Muscle layer of duodenum (tissue), 2 donors: ENCODE results near the gene KLKB1.
A peak's percentile ranks its signal among the peaks of the same experiment; 100 is the strongest.

Experiments
- H3K27ac ChIP-seq: one replicate; pipeline ENCODE4 v1.7.0; 2013; ENCODE audit warnings: mild to moderate bottlenecking, low read length
- H3K27me3 ChIP-seq: one replicate; pipeline ENCODE4 v1.7.0; 2013; ENCODE audit warnings: low read depth, mild to moderate bottlenecking, control low read depth, low read length
- H3K36me3 ChIP-seq, 2 donors: one replicate each; pipeline ENCODE4 v1.7.0; 2013; ENCODE audit warnings: low read length in 2 of 2, control low read depth in 1 of 2, mild to moderate bottlenecking in 1 of 2; ENCODE audit not compliant: insufficient read depth in 2 of 2, control insufficient read depth in 1 of 2
- H3K4me1 ChIP-seq, 2 donors: one replicate each; pipeline ENCODE4 v1.7.0; 2013; ENCODE audit warnings: low read length in 2 of 2, mild to moderate bottlenecking in 2 of 2, control low read depth in 1 of 2, moderate library complexity in 1 of 2; ENCODE audit not compliant: insufficient read depth in 2 of 2, control insufficient read depth in 1 of 2
- H3K4me3 ChIP-seq, 2 donors: one replicate each; pipeline ENCODE4 v1.7.0; 2013; ENCODE audit warnings: low read length in 2 of 2, low read depth in 1 of 2, mild to moderate bottlenecking in 1 of 2
- H3K9me3 ChIP-seq, 2 donors: one replicate each; pipeline ENCODE4 v1.7.0; 2013; ENCODE audit warnings: low read length in 2 of 2, control low read depth in 1 of 2, mild to moderate bottlenecking in 1 of 2; ENCODE audit not compliant: control insufficient read depth in 1 of 2
- donor health status: healthy.

Gene KLKB1

DNA sequence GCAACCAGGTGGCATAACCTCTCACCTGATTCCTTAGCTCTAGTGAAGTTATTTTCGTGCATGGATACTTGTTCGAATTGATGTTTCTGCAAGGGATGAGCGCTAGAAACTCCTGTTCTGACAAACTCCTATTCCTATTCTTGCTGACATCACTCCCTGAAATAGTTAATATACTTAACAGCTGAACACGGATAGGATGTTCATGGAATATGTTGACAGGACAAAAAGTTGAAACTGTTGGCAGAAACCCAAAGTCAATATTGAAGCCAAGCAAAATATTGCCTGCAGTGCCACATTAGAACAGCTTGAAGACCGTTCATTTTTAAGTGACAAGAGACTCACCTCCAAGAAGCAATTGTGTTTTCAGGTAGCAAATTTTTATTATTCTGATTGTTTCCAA lies at the start of gene KLKB1:
Gene KLKB1, plus strand, starts transcription at position 287 of the 400 bp plus-strand sequence. CDS start 689 bp downstream, outside the sequence.
- peak within 1 kb of the TSS; percentile 31 to 49 for H3K4me3 ChIP-seq
- no peaks in the 10 kb centered on the region for H3K36me3 ChIP-seq
- H3K27me3 ChIP-seq: no peaks in the 10 kb centered on the region
- peaks cover 0 to 6% of the 10 kb centered on the region in 2 donors for H3K9me3 ChIP-seq
- H3K27ac ChIP-seq: no peak within 1 kb of the TSS
- no peaks in the 10 kb centered on the region for H3K4me1 ChIP-seq

DNA sequence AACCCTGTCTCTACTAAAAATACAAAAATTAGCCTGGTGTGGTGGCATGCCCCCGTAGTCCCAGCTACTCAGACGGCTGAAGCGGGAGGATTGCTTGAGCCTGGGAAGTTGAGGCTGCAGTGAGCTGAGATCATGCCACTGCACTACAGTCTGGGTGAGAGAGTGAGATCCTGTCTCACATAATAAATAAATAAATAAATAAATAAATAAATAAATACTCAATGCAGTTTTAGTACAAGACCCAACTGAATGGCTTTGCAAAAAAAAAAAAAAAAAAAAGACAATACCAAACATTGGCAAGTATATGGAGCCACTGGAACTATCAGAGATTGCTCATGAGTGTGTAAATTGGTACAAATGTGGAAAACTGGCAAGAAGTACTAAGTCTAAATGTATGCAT lies 39.2 kb upstream of the KLKB1 start:
- Histone ChIP-seq H3K36me3 (no peaks in the 10 kb centered on the region), H3K27me3 (no peaks in the 10 kb centered on the region), H3K27ac (no peak overlapping the region), H3K9me3 (no peaks in the 10 kb centered on the region), H3K4me3 (no peak overlapping the region), H3K4me1 (peaks cover 7 to 16% of the 10 kb centered on the region in 2 donors)

DNA sequence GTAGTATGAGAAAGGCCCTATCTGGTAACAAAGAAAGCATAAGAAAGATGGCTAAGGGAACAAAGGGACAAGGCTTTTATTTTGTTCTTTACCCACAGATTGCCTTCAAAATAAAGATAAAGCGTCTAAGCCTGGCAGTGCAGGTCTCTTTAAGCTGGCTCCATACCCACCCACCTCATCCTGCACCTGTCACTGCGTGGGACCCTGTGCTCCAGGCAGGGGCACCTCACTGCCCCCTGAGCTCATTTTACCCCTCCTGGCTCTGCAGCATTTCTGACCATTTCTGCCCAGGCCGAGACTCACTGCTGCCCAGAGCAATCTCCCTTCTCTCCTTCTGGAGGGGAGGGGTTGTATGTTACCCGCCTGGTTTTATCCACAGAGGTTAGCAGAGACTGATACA lies 37.7 kb upstream of the KLKB1 start:
- Histone ChIP-seq H3K9me3 (no peaks in the 10 kb centered on the region), H3K4me3 (peak overlapping the region; percentile 91 to 94), H3K27me3 (no peaks in the 10 kb centered on the region), H3K36me3 (peaks cover 0 to 9% of the 10 kb centered on the region in 2 donors), H3K4me1 (peaks cover 7 to 29% of the 10 kb centered on the region in 2 donors), H3K27ac (peak overlapping the region; percentile 94)

DNA sequence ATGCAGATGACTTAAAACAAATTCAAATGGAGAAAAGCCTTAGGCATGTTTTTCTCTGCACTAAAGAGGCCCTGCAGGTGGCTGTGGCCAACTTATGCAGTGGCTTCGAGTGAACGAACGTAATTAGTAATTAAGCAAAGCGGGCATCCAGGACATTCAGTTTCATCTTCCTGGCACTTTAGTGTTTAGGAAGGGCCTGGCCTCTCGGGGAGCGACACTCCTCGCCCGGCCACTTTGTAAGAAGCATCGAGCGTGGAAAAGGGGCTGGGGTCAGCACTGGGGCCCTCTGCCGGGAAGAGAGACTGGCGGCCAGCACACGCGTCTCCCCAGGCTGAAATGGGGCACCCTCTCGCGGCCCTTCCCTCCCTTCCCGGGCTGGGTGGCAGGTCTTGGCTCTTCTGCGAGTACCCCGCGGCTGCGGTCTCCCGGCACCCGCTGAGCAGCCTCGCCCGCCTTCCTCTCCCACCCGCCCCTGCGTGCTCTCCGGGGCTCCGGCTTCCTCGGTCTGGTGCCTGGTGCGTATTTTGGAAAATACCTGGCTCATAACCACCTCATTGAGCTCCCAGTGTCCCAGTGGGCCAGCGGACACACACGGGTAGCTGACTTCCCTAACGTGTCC lies 36.6 kb upstream of the KLKB1 start:
- Histone ChIP-seq H3K4me3 (peak overlapping the region; percentile 91 to 94), H3K9me3 (no peaks in the 10 kb centered on the region), H3K36me3 (peaks cover 0 to 14% of the 10 kb centered on the region in 2 donors), H3K27me3 (no peaks in the 10 kb centered on the region), H3K4me1 (peaks cover 7 to 29% of the 10 kb centered on the region in 2 donors), H3K27ac (peak overlapping the region; percentile 94)

DNA sequence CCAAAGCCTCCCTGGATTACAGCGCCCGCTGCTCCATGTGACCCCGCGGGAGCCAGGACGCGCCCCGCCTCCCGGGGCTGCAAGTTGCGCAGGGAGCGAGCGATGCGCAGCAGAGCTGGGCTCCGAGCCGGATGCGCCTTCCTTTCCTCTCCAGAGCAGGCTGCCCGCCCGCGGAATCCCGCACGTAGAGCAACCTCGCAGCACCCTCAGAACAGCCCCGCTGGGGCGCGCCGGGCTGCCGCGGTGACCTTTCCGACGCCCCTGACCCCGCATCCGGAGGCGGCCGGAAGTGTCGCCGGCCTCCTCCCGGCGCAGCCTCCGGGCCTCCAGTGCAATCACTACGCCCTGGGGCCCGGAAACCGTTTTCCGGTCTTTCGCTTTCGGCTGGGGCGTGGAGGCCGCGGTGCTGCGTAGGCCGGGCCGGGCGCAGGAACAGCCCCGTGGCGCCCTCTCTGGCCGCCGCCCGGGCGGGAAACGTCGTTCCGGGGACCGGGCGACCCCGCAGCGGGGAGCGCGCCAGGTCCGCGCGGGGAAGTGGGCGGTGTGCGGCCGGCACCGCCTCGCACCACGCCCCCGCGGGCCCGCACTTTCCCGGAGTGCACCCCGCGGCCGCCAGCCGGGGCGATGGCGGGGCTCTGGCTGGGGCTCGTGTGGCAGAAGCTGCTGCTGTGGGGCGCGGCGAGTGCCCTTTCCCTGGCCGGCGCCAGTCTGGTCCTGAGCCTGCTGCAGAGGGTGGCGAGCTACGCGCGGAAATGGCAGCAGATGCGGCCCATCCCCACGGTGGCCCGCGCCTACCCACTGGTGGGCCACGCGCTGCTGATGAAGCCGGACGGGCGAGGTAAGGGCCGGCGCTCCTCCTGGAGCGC lies 35.9 kb upstream of the KLKB1 start, which contains the start of gene CYP4V2:
Gene CYP4V2, plus strand, starts transcription at position 368 of the 866 bp plus-strand sequence. Its CDS starts 257 bp downstream, at position 625.
- H3K36me3 ChIP-seq: peaks cover 0 to 20% of the 10 kb centered on the region in 2 donors
- peak within 1 kb of the TSS; percentile 94 for H3K27ac ChIP-seq
- no peaks in the 10 kb centered on the region for H3K9me3 ChIP-seq
- no peaks in the 10 kb centered on the region for H3K27me3 ChIP-seq
- H3K4me3 ChIP-seq: peak within 1 kb of the TSS; percentile 91 to 94
- H3K4me1 ChIP-seq: peaks cover 7 to 29% of the 10 kb centered on the region in 2 donors

DNA sequence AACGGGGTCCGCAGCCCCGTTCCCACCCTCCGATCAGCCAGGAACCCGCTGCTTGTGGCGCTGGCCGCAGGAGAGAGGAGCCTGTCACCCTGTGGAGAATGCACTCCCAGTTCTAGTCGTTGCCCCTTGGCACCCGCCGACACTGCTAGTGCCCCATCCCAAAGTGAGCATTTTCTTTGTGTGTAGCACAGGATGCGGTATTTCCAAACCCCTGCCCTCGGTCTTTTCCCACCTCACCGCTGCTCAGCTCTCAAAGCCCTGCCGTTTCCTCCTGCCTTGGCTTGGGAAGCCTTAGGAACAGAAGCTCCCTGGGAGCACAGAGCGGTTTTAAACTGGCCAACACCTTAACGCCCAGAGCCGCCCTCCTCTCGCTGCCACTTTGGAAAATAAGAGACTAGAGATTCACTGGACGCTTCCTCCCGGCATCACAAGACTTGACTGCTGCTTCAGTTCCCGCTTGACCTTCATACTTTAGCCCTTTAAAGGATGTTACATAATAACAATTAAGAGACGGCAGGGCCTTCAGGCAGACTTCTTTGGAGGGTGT lies 35.2 kb upstream of the KLKB1 start:
- peaks cover 7 to 29% of the 10 kb centered on the region in 2 donors for H3K4me1 ChIP-seq

DNA sequence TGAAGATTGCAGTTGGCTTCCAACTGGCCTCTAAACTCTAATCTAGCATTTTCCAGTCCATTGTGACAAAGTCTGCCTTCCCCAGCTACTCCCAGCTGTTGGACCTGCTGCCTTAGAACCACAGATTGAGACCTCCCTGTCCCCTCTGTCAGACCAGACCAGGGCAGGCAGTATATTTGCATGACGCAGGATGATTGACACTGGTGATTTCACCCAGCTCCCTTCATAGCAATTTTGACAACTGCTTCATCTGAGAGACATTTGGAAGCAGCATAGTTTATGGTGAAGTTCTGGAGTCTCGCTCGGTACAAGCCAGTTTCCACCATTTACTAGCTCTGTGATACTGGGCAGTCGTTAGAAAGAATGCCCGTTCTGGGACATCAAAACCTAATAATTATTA lies 33.5 kb upstream of the KLKB1 start:
- H3K4me1 ChIP-seq: peaks cover 7 to 29% of the 10 kb centered on the region in 2 donors
- H3K27ac ChIP-seq: no peak overlapping the region

More for the DNA sequence above, 35.2 kb upstream of the KLKB1 start:
- Histone ChIP-seq H3K9me3 (no peaks in the 10 kb centered on the region), H3K36me3 (peaks cover 0 to 20% of the 10 kb centered on the region in 2 donors), H3K27me3 (no peaks in the 10 kb centered on the region), H3K4me3 (peak overlapping the region; percentile 91 to 94), H3K27ac (peak overlapping the region; percentile 92)

DNA sequence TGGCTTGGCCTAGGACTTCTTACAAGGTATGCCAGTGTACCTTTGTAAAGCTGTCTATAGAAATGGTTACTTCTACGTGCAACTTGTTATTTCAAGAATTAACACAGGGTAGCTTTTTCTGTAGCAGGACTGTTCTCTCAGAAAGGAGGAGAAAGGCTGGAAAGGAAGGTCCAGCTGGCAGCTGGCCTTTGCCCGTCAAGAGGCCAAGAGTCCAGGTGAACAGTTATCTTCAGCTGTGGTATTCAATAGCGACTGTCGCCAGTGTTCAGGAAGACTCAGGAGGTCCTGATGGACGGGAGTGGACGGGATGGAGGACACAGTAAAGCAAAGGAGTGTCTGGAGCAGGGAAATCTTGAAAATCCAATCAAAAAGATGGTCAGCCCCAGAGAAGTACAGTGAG lies 31.2 kb upstream of the KLKB1 start:
- H3K36me3 ChIP-seq: peaks cover 0 to 29% of the 10 kb centered on the region in 2 donors
- peaks cover 0 to 20% of the 10 kb centered on the region in 2 donors for H3K4me1 ChIP-seq
- no peak overlapping the region for H3K4me3 ChIP-seq
- no peak overlapping the region for H3K27ac ChIP-seq
- no peaks in the 10 kb centered on the region for H3K9me3 ChIP-seq
- no peaks in the 10 kb centered on the region for H3K27me3 ChIP-seq

More for the DNA sequence above, 33.5 kb upstream of the KLKB1 start:
- Histone ChIP-seq H3K4me3 (no peak overlapping the region), H3K27me3 (no peaks in the 10 kb centered on the region), H3K9me3 (no peaks in the 10 kb centered on the region), H3K36me3 (peaks cover 0 to 29% of the 10 kb centered on the region in 2 donors)

DNA sequence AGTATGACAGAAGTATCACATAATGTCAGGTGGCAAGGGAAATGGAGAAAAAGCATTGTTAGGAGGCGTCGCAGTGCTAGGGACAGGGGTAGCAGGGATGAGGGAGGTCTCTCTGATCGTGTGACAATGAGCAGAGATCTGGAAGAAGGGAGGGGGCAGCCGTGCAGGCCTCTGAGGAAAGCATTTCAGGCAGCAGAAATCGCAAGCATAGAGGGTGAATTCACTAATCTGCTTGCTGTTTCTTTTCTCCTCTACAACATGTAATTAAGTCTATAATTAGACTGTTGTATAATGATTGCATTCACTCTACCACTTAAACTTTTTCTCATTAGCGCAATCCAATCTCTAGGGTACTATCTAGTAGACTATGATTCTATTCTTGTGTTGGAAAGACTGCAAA lies 26.8 kb upstream of the KLKB1 start:
- H3K27me3 ChIP-seq: no peaks in the 10 kb centered on the region
- no peaks in the 10 kb centered on the region for H3K9me3 ChIP-seq
- H3K4me3 ChIP-seq: no peak overlapping the region
- H3K27ac ChIP-seq: no peak overlapping the region
- H3K36me3 ChIP-seq: peaks cover 0 to 16% of the 10 kb centered on the region in 2 donors
- H3K4me1 ChIP-seq: no peaks in the 10 kb centered on the region

DNA sequence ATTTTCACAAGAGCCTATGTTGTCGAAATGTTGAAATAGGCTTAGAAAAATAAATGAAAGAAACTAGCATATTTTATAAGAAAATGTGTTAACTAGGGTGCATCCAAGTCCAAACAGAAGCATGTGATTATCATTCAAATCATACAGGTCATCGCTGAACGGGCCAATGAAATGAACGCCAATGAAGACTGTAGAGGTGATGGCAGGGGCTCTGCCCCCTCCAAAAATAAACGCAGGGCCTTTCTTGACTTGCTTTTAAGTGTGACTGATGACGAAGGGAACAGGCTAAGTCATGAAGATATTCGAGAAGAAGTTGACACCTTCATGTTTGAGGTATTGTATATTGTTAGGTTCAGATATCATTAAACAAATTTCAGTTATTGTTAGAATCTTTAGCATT lies 26.3 kb upstream of the KLKB1 start:
- no peak overlapping the region for H3K4me3 ChIP-seq
- H3K4me1 ChIP-seq: no peaks in the 10 kb centered on the region
- peaks cover 0 to 13% of the 10 kb centered on the region in 2 donors for H3K36me3 ChIP-seq
- no peaks in the 10 kb centered on the region for H3K9me3 ChIP-seq
- H3K27ac ChIP-seq: no peak overlapping the region
- no peaks in the 10 kb centered on the region for H3K27me3 ChIP-seq
